ENCODE measurements around the gene NDUFB1. TPM values are rescaled to one million over a fixed set of nuclear protein-coding genes. Genes with fewer than 3 reads are reported as not detected.

NDUFB1 gene
- total RNA-seq, 6 experiments from 2014 or later, result 128 to 177 (median 157) TPM

GRCh38 chr14:92122761-92123160 lies 1.3 kb upstream of the NDUFB1 start:
- Mint-ChIP-seq H3K9me3 (no peaks in the 10 kb centered on the region), H3K4me1 (ENCODE audit: low read depth) (peaks cover 37% of the 10 kb centered on the region), H3K36me3 (ENCODE audit: low read depth) (peaks cover 14% of the 10 kb centered on the region), H3K27me3 (ENCODE audit: insufficient read depth) (peaks cover 3% of the 10 kb centered on the region), H3K27ac (peak overlapping the region; percentile 99), H3K4me3 (peak overlapping the region; percentile 98)
- no peak for DNase-seq
- TF ChIP-seq, protein P1, sequence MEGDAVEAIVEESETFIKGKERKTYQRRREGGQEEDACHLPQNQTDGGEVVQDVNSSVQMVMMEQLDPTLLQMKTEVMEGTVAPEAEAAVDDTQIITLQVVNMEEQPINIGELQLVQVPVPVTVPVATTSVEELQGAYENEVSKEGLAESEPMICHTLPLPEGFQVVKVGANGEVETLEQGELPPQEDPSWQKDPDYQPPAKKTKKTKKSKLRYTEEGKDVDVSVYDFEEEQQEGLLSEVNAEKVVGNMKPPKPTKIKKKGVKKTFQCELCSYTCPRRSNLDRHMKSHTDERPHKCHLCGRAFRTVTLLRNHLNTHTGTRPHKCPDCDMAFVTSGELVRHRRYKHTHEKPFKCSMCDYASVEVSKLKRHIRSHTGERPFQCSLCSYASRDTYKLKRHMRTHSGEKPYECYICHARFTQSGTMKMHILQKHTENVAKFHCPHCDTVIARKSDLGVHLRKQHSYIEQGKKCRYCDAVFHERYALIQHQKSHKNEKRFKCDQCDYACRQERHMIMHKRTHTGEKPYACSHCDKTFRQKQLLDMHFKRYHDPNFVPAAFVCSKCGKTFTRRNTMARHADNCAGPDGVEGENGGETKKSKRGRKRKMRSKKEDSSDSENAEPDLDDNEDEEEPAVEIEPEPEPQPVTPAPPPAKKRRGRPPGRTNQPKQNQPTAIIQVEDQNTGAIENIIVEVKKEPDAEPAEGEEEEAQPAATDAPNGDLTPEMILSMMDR (IDR thresholded peaks at IDR 0.05), result no peak

GRCh38 chr14:92122351-92122677 lies 808 bp upstream of the NDUFB1 start:
- TF ChIP-seq, protein P1 (IDR thresholded peaks at IDR 0.05), result no peak
- peaks cover 9% of the 10 kb centered on the region for H3K36me3 Mint-ChIP-seq (ENCODE audit: low read depth)
- H3K27ac Mint-ChIP-seq, result peak overlapping the region; percentile 99
- no peak for DNase-seq
- peak overlapping the region; percentile 98 for H3K4me3 Mint-ChIP-seq
- H3K9me3 Mint-ChIP-seq, result no peaks in the 10 kb centered on the region
- H3K4me1 Mint-ChIP-seq (ENCODE audit: low read depth), result peaks cover 37% of the 10 kb centered on the region
- H3K27me3 Mint-ChIP-seq (ENCODE audit: insufficient read depth), result peaks cover 3% of the 10 kb centered on the region

GRCh38 chr14:92121207-92121669 lies 268 bp downstream of the NDUFB1 start:
- peak; percentile 6 for DNase-seq
- Mint-ChIP-seq H3K9me3 (no peaks in the 10 kb centered on the region), H3K27ac (peak overlapping the region; percentile 99), H3K4me1 (ENCODE audit: low read depth) (peaks cover 30% of the 10 kb centered on the region), H3K4me3 (peak overlapping the region; percentile 98), H3K27me3 (ENCODE audit: insufficient read depth) (peaks cover 3% of the 10 kb centered on the region), H3K36me3 (ENCODE audit: low read depth) (peaks cover 13% of the 10 kb centered on the region)
- TF ChIP-seq, protein P1 (IDR thresholded peaks at IDR 0.05), result no peak

DNA sequence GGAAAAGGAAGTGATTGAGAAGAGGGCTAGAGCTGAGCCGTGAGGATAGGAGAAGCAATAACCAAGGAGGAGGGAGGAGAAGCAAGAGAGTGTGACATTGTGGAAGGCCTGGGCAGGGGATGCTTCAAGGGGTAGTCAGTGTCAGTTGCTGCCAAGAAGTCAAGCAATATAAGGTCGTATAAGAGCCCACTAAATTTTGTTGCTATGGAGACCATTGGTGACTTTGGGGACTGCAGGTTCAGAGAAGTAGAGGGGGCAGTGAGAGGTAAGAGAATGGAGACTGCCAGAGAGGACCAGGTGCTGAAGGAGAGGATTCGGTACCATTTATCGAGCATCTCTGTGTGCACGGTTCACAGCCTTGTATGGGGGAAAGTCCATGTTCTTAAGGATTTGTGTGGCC lies 12.0 kb downstream of the NDUFB1 start:
- peaks cover 21% of the 10 kb centered on the region for H3K4me1 Mint-ChIP-seq (ENCODE audit: low read depth)
- H3K27ac Mint-ChIP-seq, result no peak overlapping the region
- H3K4me3 Mint-ChIP-seq, result no peak overlapping the region
- TF ChIP-seq, protein P1 (IDR thresholded peaks at IDR 0.05), result no peak
- H3K36me3 Mint-ChIP-seq (ENCODE audit: low read depth), result no peaks in the 10 kb centered on the region
- no peaks in the 10 kb centered on the region for H3K9me3 Mint-ChIP-seq
- no peak for DNase-seq
- no peaks in the 10 kb centered on the region for H3K27me3 Mint-ChIP-seq (ENCODE audit: insufficient read depth)

DNA sequence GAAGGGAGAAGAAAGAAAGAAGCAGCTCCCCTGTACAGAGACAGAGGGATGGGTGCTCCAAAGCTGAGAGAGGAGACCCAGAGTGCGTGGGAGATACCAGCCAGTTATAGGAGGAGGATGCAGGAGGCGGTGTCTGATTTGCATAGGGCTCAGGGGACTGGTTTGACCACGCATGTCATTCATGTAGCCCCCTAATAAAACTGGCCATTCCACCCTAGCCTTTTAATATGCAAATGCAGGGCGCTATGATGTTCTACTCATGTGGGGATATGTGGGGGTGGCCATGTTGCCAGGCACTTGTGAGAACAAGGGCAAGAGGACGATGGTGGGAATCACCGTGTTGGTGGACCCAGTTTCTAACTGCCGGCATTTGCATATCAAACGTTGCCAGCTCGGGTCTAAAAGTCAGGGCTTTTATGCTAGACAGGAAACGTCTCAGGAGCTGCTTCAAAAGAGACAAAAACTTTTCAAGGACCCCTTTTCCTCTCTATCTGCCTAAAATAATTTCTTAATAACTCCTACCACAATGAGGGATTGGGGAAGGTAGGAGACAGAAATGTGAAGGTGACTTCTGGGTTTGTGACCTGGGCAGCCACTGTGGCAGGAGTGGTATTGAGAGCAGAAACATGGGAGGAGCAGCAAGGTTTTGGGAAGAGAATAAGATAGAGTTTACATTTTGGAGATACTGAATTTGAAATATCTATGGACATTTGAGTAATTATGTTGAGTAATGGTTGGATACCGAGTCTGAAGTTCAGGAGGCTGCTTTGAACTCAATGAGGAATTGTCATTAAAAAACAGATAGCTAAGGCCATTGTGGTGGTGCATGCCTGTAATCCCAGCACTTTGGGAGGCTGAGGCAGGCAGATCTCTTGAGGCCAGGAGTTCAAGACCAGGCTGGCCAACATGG lies 12.9 kb downstream of the NDUFB1 start:
- TF ChIP-seq, protein P1 (IDR thresholded peaks at IDR 0.05), result no peak
- H3K4me1 Mint-ChIP-seq (ENCODE audit: low read depth), result peaks cover 12% of the 10 kb centered on the region
- H3K36me3 Mint-ChIP-seq (ENCODE audit: low read depth), result no peaks in the 10 kb centered on the region
- no peak overlapping the region for H3K27ac Mint-ChIP-seq
- H3K9me3 Mint-ChIP-seq, result no peaks in the 10 kb centered on the region
- H3K27me3 Mint-ChIP-seq (ENCODE audit: insufficient read depth), result no peaks in the 10 kb centered on the region
- no peak overlapping the region for H3K4me3 Mint-ChIP-seq
- DNase-seq, result no peak
